Progenitor cell of endocrine pancreas (in vitro differentiated cells): ENCODE data around the gene IGF2. TPM values are rescaled to one million over a fixed set of nuclear protein-coding genes. Genes with fewer than 3 reads are reported as not detected.
A peak's percentile ranks its signal among the peaks of the same experiment; 100 is the strongest.

Experiments used
- DNase-seq: peaks from one replicate; pipeline ENCODE4 v3.0.0; 2021; ENCODE audit warnings: low spot score; ENCODE audit not compliant: unreplicated experiment
- H3K27ac Mint-ChIP-seq: 2 replicates; pipeline ENCODE4 v1.8.0; 2021; ENCODE audit warnings: mild to moderate bottlenecking, moderate library complexity, mixed read lengths
- H3K27me3 Mint-ChIP-seq: 2 replicates; pipeline ENCODE4 v1.8.0; 2021; ENCODE audit warnings: mixed read lengths
- H3K36me3 Mint-ChIP-seq: 2 replicates; pipeline ENCODE4 v1.8.0; 2022; ENCODE audit warnings: mixed read lengths; ENCODE audit not compliant: insufficient read depth
- H3K4me1 Mint-ChIP-seq: 2 replicates; pipeline ENCODE4 v1.8.0; 2021; ENCODE audit warnings: low read depth, mixed read lengths
- H3K4me3 Mint-ChIP-seq: 2 replicates; pipeline ENCODE4 v1.8.0; 2021; ENCODE audit warnings: low read depth, mild to moderate bottlenecking, moderate library complexity, mixed read lengths
- H3K9me3 Mint-ChIP-seq: 2 replicates; pipeline ENCODE4 v1.8.0; 2021; ENCODE audit warnings: low read depth, mixed read lengths
- CTCF ChIP-seq: fragments of 200-600 bp; sonication (generic); IDR thresholded peaks from one replicate; pipeline ENCODE4 v1.5.0; 2021; ENCODE audit warnings: antibody characterized with exemption, mild to moderate bottlenecking; ENCODE audit not compliant: unreplicated experiment
- total RNA-seq: library from RNA; stranded (reverse); gene quantifications from 2 replicates; pipeline ENCODE4 v1.2.1, GENCODE V29; 2021

The IGF2 gene
- total RNA-seq, 1 donor from 2014 or later = 5,100 TPM

- H3K4me3 Mint-ChIP-seq = no peak overlapping the region
- no peak for TF ChIP-seq CTCF
- H3K27me3 Mint-ChIP-seq = peaks cover 58% of the 10 kb centered on the region
- peaks cover 4% of the 10 kb centered on the region for H3K4me1 Mint-ChIP-seq
- H3K27ac Mint-ChIP-seq = no peak overlapping the region
- peaks cover 3% of the 10 kb centered on the region for H3K36me3 Mint-ChIP-seq
- no peaks in the 10 kb centered on the region for H3K9me3 Mint-ChIP-seq
- DNase-seq = no peak
Measured at GRCh38 chr11:2149460-2149859, 10.3 kb upstream of the IGF2 start.

GRCh38 chr11:2148595-2148994, 9.4 kb upstream of the IGF2 start:
- Mint-ChIP-seq H3K27ac (no peak overlapping the region), H3K36me3 (peaks cover 3% of the 10 kb centered on the region), H3K27me3 (peaks cover 62% of the 10 kb centered on the region), H3K4me1 (peaks cover 4% of the 10 kb centered on the region), H3K9me3 (no peaks in the 10 kb centered on the region), H3K4me3 (no peak overlapping the region)
- no peak for DNase-seq
- TF ChIP-seq CTCF = no peak

GRCh38 chr11:2147391-2147790, 8.2 kb upstream of the IGF2 start:
- no peak for TF ChIP-seq CTCF
- H3K27ac Mint-ChIP-seq = no peak overlapping the region
- DNase-seq = no peak
- H3K4me1 Mint-ChIP-seq = peaks cover 8% of the 10 kb centered on the region
- H3K36me3 Mint-ChIP-seq = peaks cover 3% of the 10 kb centered on the region
- H3K27me3 Mint-ChIP-seq = peaks cover 74% of the 10 kb centered on the region
- H3K4me3 Mint-ChIP-seq = no peak overlapping the region
- H3K9me3 Mint-ChIP-seq = no peaks in the 10 kb centered on the region

- Mint-ChIP-seq H3K27ac (peak overlapping the region; percentile 81), H3K9me3 (no peaks in the 10 kb centered on the region), H3K4me3 (peak overlapping the region; percentile 49), H3K27me3 (peaks cover 84% of the 10 kb centered on the region), H3K4me1 (peaks cover 12% of the 10 kb centered on the region), H3K36me3 (peaks cover 3% of the 10 kb centered on the region)
- no peak for TF ChIP-seq CTCF
- no peak for DNase-seq
Measured at GRCh38 chr11:2146051-2146450, 6.9 kb upstream of the IGF2 start.

GRCh38 chr11:2144544-2145248, 5.5 kb upstream of the IGF2 start:
- Mint-ChIP-seq H3K4me1 (peaks cover 10% of the 10 kb centered on the region), H3K27me3 (peaks cover 74% of the 10 kb centered on the region), H3K4me3 (peak overlapping the region; percentile 60), H3K36me3 (peaks cover 3% of the 10 kb centered on the region), H3K27ac (no peak overlapping the region), H3K9me3 (no peaks in the 10 kb centered on the region)
- no peak for TF ChIP-seq CTCF
- DNase-seq = no peak
